ENCODE measurements around the gene ANKRD9.
"Not testable (repeated sequence)": the region's sequence is repeated elsewhere in the genome, so short reads cannot be mapped to it uniquely, and the experiment has no call there.

The ANKRD9 gene

GRCh38 chr14:102541029-102541491, 31.5 kb upstream of the ANKRD9 start:
- no CpG with 5 or more reads among the region's 14 CpGs for WGBS (ENCODE audit: extremely low coverage, insufficient coverage, insufficient read length)
- H3K4me3 ChIP-seq (ENCODE audit: low read depth, low read length); H3K18ac ChIP-seq (ENCODE audit: low read length); H4K8ac ChIP-seq (ENCODE audit: low read depth, low read length); H3K4me2 ChIP-seq (ENCODE audit: low read length); H3K14ac ChIP-seq (ENCODE audit: low read length); H3K4ac ChIP-seq (ENCODE audit: low read depth, low read length); H4K91ac ChIP-seq (ENCODE audit: low read depth, low read length); H2AFZ ChIP-seq (ENCODE audit: insufficient read depth, low read length, poor library complexity); H2BK5ac ChIP-seq (ENCODE audit: low read depth, low read length, poor library complexity); H3K27ac ChIP-seq (ENCODE audit: low read depth, low read length); H3K79me2 ChIP-seq (ENCODE audit: control insufficient read depth, insufficient read depth, low read length, poor library complexity); H4K12ac ChIP-seq (ENCODE audit: low read depth, low read length); H2AK5ac ChIP-seq (ENCODE audit: low read length); H2BK120ac ChIP-seq (ENCODE audit: insufficient read depth, low read length, poor library complexity); H3K9ac ChIP-seq (ENCODE audit: low read length); H3K23ac ChIP-seq (ENCODE audit: low read length); H2BK12ac ChIP-seq (ENCODE audit: low read length); H3K9me3 ChIP-seq (ENCODE audit: insufficient read depth, low read depth, low read length); DNase-seq; H3K27me3 ChIP-seq (ENCODE audit: insufficient read depth, low read length); H3K36me3 ChIP-seq (ENCODE audit: control insufficient read depth in 1 of 2, insufficient read depth in 2 of 2, low read length in 2 of 2): not testable (repeated sequence)
- Histone ChIP-seq H3K79me1 (ENCODE audit: low read length) (peaks cover 20% of the 10 kb centered on the region), H3K4me1 (ENCODE audit: control insufficient read depth in 1 of 2, insufficient read depth in 2 of 2, low read length in 2 of 2) (peaks cover 24 to 28% of the 10 kb centered on the region in 2 experiments)

GRCh38 chr14:102540315-102541028, 30.9 kb upstream of the ANKRD9 start:
- Histone ChIP-seq H3K18ac (ENCODE audit: low read length) (no peak overlapping the region), H2AFZ (ENCODE audit: insufficient read depth, low read length, poor library complexity) (no peak overlapping the region), H3K79me1 (ENCODE audit: low read length) (peaks cover 14% of the 10 kb centered on the region), H4K8ac (ENCODE audit: low read depth, low read length) (no peak overlapping the region), H2BK120ac (ENCODE audit: insufficient read depth, low read length, poor library complexity) (no peak overlapping the region), H3K27me3 (ENCODE audit: insufficient read depth, low read length) (no peaks in the 10 kb centered on the region), H3K4ac (ENCODE audit: low read depth, low read length) (no peak overlapping the region), H4K12ac (ENCODE audit: low read depth, low read length) (no peak overlapping the region), H3K14ac (ENCODE audit: low read length) (no peak overlapping the region), H3K9me3 (ENCODE audit: insufficient read depth, low read depth, low read length) (peaks cover 1% of the 10 kb centered on the region), H3K23ac (ENCODE audit: low read length) (no peak overlapping the region), H3K27ac (ENCODE audit: low read depth, low read length) (no peak overlapping the region), H3K79me2 (ENCODE audit: control insufficient read depth, insufficient read depth, low read length, poor library complexity) (peaks cover 6% of the 10 kb centered on the region), H3K4me3 (ENCODE audit: low read depth, low read length) (no peak overlapping the region), H3K4me2 (ENCODE audit: low read length) (no peak overlapping the region), H2BK12ac (ENCODE audit: low read length) (no peak overlapping the region), H4K91ac (ENCODE audit: low read depth, low read length) (no peak overlapping the region), H2AK5ac (ENCODE audit: low read length) (no peak overlapping the region), H3K9ac (ENCODE audit: low read length) (no peak overlapping the region), H3K36me3 (ENCODE audit: control insufficient read depth in 1 of 2, insufficient read depth in 2 of 2, low read length in 2 of 2) (no peaks in the 10 kb centered on the region), H2BK5ac (ENCODE audit: low read depth, low read length, poor library complexity) (no peak overlapping the region), H3K4me1 (ENCODE audit: control insufficient read depth in 1 of 2, insufficient read depth in 2 of 2, low read length in 2 of 2) (peaks cover 19 to 22% of the 10 kb centered on the region in 2 experiments)
- whole genome bisulfite sequencing (ENCODE audit: extremely low coverage, insufficient coverage, insufficient read length) = no CpG with 5 or more reads among the region's 29 CpGs
- DNase-seq = peak; percentile 98

GRCh38 chr14:102539544-102540314, 30.2 kb upstream of the ANKRD9 start:
- no peak overlapping the region for H4K12ac ChIP-seq (ENCODE audit: low read depth, low read length)
- peaks cover 7% of the 10 kb centered on the region for H3K79me1 ChIP-seq (ENCODE audit: low read length)
- H2BK12ac ChIP-seq (ENCODE audit: low read length) = no peak overlapping the region
- H3K79me2 ChIP-seq (ENCODE audit: control insufficient read depth, insufficient read depth, low read length, poor library complexity) = peaks cover 2% of the 10 kb centered on the region
- H4K91ac ChIP-seq (ENCODE audit: low read depth, low read length) = peak overlapping the region; percentile 38
- no peak overlapping the region for H3K9ac ChIP-seq (ENCODE audit: low read length)
- H3K14ac ChIP-seq (ENCODE audit: low read length) = no peak overlapping the region
- H3K23ac ChIP-seq (ENCODE audit: low read length) = no peak overlapping the region
- no peak overlapping the region for H3K4me3 ChIP-seq (ENCODE audit: low read depth, low read length)
- no peaks in the 10 kb centered on the region for H3K36me3 ChIP-seq (ENCODE audit: control insufficient read depth in 1 of 2, insufficient read depth in 2 of 2, low read length in 2 of 2)
- no peaks in the 10 kb centered on the region for H3K27me3 ChIP-seq (ENCODE audit: insufficient read depth, low read length)
- peaks cover 1% of the 10 kb centered on the region for H3K9me3 ChIP-seq (ENCODE audit: insufficient read depth, low read depth, low read length)
- H3K18ac ChIP-seq (ENCODE audit: low read length) = no peak overlapping the region
- H4K8ac ChIP-seq (ENCODE audit: low read depth, low read length) = no peak overlapping the region
- no peak overlapping the region for H3K4me2 ChIP-seq (ENCODE audit: low read length)
- peak; percentile 66 to 81 for DNase-seq
- H3K4me1 ChIP-seq (ENCODE audit: control insufficient read depth in 1 of 2, insufficient read depth in 2 of 2, low read length in 2 of 2) = peaks cover 12 to 15% of the 10 kb centered on the region in 2 experiments
- WGBS (ENCODE audit: extremely low coverage, insufficient coverage, insufficient read length) = no CpG with 5 or more reads among the region's 17 CpGs
- no peak overlapping the region for H2AK5ac ChIP-seq (ENCODE audit: low read length)
- H2BK5ac ChIP-seq (ENCODE audit: low read depth, low read length, poor library complexity) = no peak overlapping the region
- H3K27ac ChIP-seq (ENCODE audit: low read depth, low read length) = no peak overlapping the region
- H3K4ac ChIP-seq (ENCODE audit: low read depth, low read length) = no peak overlapping the region
- H2BK120ac ChIP-seq (ENCODE audit: insufficient read depth, low read length, poor library complexity) = no peak overlapping the region
- H2AFZ ChIP-seq (ENCODE audit: insufficient read depth, low read length, poor library complexity) = no peak overlapping the region

- H3K4me3 ChIP-seq (ENCODE audit: low read depth, low read length) = no peak overlapping the region
- H2AK5ac ChIP-seq (ENCODE audit: low read length) = peak overlapping the region; percentile 63
- no peak overlapping the region for H2AFZ ChIP-seq (ENCODE audit: insufficient read depth, low read length, poor library complexity)
- no peak overlapping the region for H4K8ac ChIP-seq (ENCODE audit: low read depth, low read length)
- no peak overlapping the region for H3K9ac ChIP-seq (ENCODE audit: low read length)
- H3K4me2 ChIP-seq (ENCODE audit: low read length) = no peak overlapping the region
- H3K23ac ChIP-seq (ENCODE audit: low read length) = no peak overlapping the region
- H3K4me1 ChIP-seq (ENCODE audit: control insufficient read depth in 1 of 2, insufficient read depth in 2 of 2, low read length in 2 of 2) = peaks cover 5 to 8% of the 10 kb centered on the region in 2 experiments
- no peaks in the 10 kb centered on the region for H3K27me3 ChIP-seq (ENCODE audit: insufficient read depth, low read length)
- H3K36me3 ChIP-seq (ENCODE audit: control insufficient read depth in 1 of 2, insufficient read depth in 2 of 2, low read length in 2 of 2) = no peaks in the 10 kb centered on the region
- no peak overlapping the region for H2BK12ac ChIP-seq (ENCODE audit: low read length)
- no peak overlapping the region for H3K4ac ChIP-seq (ENCODE audit: low read depth, low read length)
- no peak overlapping the region for H3K27ac ChIP-seq (ENCODE audit: low read depth, low read length)
- peaks cover 1% of the 10 kb centered on the region for H3K9me3 ChIP-seq (ENCODE audit: insufficient read depth, low read depth, low read length)
- no peak overlapping the region for H3K14ac ChIP-seq (ENCODE audit: low read length)
- H3K18ac ChIP-seq (ENCODE audit: low read length) = no peak overlapping the region
- H3K79me1 ChIP-seq (ENCODE audit: low read length) = peaks cover under 1% of the 10 kb centered on the region
- WGBS (ENCODE audit: extremely low coverage, insufficient coverage, insufficient read length) = no CpG with 5 or more reads among the region's 25 CpGs
- no peaks in the 10 kb centered on the region for H3K79me2 ChIP-seq (ENCODE audit: control insufficient read depth, insufficient read depth, low read length, poor library complexity)
- peak overlapping the region; percentile 21 for H4K91ac ChIP-seq (ENCODE audit: low read depth, low read length)
- no peak overlapping the region for H2BK5ac ChIP-seq (ENCODE audit: low read depth, low read length, poor library complexity)
- H2BK120ac ChIP-seq (ENCODE audit: insufficient read depth, low read length, poor library complexity) = no peak overlapping the region
- no peak overlapping the region for H4K12ac ChIP-seq (ENCODE audit: low read depth, low read length)
- DNase-seq = no peak
These were observed 29.3 kb upstream of the ANKRD9 start for GRCh38 chr14:102538602-102539543.

Measured in trophoblast cell (in vitro differentiated cells and primary cell).